Stimulated activated CD4-positive, alpha-beta T cell treated with anti-CD3 and anti-CD28 coated beads, Interleukin-15, amount 100 ng/mL, for 48 hours (primary cell): ENCODE measurements around the gene NCKAP5.
"Not testable (repeated sequence)": the region's sequence is repeated elsewhere in the genome, so short reads cannot be mapped to it uniquely, and the experiment has no call there.

Experiments
- DNase-seq, 2 donors: peaks; one replicate each; pipeline ENCODE4 v3.0.0-alpha.2; 2020; ENCODE audit warnings: low read depth in 2 of 2

The NCKAP5 gene

GRCh38 chr2:133209325-133209724 is 358.9 kb downstream of the NCKAP5 start:
- no peak for DNase-seq

- DNase-seq = not testable (repeated sequence)
Observed at GRCh38 chr2:133206666-133207065, 361.6 kb downstream of the NCKAP5 start.

DNA sequence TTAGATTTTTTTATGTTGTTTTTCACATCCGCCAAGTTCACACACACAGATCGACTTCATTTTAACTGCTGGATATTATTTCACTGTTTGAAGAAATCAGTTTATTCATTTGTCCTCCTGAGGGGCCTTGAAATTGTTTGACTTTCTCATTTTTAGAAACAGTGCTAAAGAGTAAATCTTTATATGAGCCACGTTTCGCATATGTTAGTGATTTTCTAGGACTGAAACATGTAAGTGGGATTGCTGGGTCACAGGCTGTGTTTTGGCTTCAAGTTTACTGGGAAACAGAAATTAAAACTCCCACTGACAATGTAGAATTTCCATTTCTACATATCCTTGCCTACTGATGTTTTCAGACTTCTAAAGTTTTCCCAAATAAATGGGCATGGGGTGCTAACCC is 363.8 kb downstream of the NCKAP5 start:
- DNase-seq = no peak

GRCh38 chr2:133200684-133201421 is 367.4 kb downstream of the NCKAP5 start:
- no peak for DNase-seq

DNA sequence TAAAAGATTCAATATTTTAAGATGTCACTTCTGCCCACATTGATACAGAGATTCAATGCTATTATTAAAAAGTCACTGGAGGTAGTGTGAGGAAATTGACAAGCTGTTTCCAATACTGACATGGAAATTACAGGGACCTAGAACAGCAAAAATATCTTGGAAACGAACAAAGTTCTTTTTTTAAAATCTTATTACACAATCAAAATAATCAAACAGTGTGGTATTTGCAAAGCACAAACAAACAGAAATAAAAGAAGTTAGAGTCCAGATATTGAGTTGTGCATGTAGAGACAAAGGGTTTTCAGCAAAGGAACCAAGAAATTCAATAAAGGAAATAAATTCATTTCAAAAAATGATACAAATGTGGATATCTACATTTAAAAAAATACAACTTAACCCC is 369.6 kb downstream of the NCKAP5 start:
- no peak for DNase-seq

DNA sequence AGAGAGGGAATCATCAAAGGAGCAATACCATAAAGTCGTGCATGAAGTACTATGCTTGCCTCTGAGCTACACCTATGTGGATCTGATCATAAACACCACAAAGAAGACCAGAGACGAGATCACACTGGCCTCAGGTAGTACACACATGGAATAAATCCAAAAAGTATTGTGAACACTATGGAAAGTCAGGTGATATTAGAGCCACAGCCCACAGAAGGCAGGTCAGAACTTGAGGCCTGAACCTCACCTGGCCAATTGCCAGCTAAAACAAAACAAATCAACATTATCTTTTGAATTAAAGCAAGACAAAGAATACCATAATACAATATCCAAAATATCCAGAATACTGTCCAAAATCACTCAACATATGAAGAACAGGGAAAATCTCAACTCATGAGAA is 371.1 kb downstream of the NCKAP5 start:
- DNase-seq = no peak

DNA sequence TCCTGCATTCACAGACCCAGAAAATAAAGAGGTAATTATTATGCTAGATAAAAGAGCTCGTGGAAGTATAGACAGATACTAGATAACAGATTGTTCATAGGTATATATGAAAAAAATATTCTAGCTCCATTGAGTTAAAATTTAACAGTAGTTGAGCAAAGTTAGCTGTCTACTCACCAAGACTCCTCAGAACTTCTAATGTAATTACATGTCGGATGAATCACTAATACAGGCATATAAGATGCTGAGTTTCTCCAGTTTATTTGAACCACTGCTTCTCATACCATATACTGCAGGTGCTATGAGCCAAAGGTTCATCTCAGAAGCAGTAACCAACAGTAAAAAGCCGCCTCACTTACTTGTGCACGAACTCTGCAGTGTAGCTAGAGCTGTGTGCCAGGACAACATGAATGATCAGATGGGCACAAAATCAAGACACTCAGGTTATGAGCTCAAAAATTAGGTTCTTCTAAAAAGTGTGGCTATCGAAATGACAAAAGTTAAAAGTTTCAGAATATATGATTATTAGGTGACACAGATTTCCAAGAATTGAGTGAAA is 373.4 kb downstream of the NCKAP5 start:
- no peak for DNase-seq

GRCh38 chr2:133194362-133194655 is 374.0 kb downstream of the NCKAP5 start:
- no peak for DNase-seq

- DNase-seq = no peak
Observed at GRCh38 chr2:133193544-133194361, 374.5 kb downstream of the NCKAP5 start.

DNA sequence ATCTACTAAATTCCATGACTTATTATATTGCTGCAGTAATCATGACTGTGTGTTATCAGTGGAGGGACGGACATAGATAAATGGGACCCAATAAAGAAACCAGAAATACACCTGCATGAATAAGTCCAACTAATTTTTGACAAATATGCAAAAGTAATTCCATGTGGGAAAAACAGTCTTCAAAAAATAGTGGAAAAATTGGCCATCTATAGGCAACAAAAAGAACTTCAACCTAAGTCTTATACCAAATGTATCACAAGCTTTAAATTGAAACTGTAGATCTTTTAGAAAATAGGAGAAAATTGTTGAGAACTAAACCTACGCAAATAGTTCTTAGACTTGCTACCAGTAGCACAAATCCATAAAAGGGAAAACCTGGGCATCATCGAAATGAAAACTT is 376.2 kb downstream of the NCKAP5 start:
- DNase-seq = no peak

- no peak for DNase-seq
Observed at GRCh38 chr2:133177196-133177595, 391.1 kb downstream of the NCKAP5 start.

DNA sequence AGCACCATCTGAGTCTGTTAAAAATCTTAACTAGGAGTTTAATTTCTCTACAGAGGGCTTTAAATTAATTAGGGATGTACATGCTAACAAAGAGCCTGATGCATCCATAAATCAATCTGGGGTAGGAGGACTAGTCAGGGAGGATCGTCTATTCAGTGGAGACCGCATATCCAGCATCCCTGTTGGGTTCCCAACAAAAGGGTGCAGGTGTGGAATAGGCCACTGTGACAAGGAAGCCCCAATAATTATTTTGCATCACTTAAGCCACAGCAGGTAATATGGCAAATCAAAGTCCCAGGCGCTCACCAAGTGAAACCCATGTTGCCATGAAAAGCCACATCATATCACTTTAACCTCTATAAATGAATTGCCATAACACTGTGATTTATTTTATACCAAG is 392.3 kb downstream of the NCKAP5 start:
- DNase-seq = no peak

DNA sequence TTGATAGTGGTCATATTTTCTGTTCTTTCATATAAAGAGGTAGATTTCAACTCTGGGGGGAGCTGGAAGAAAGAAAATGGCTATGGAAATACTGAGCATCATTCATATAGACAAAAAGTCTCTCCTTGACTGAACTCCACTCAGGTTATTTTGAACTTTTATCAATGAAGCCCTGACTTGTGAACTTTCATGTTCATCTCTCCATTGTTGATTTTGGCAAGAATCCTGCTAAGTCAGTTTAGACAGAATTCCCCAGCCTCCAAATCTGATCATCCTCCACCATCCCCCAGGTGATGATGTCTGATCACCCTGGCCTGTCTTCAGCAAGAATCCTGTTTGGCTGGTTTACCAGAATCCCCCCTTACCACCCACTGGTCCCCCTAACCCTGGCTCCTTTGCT is 395.0 kb downstream of the NCKAP5 start:
- DNase-seq = no peak

DNA sequence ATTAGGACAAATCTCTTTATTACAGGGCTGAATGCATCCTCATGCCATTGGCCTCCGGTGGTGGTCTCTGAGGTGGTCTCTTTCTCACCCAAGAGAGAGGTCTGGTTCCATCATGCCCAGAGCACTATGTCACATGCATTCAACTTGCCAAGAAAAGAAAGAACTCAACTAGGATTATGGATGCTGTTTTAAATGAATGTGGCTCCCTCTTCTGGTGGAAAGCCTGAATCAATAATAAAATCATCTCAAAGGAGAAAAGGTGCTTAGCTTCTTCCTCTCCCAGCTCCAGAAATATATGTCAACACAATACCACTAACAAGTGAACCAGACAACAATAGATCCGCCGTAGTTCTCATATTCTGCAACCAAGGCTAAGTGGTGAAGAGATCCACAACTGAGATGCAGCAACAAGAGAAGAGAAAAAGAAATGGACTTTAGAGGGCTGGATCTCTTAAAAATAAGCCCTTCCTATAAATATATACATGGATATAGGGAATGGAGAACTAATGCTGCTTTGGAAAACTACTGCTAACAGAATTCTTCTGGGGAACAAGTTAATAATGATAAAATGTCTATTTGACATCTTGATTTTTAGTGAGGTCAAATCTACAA is 396.8 kb downstream of the NCKAP5 start:
- DNase-seq = no peak

DNA sequence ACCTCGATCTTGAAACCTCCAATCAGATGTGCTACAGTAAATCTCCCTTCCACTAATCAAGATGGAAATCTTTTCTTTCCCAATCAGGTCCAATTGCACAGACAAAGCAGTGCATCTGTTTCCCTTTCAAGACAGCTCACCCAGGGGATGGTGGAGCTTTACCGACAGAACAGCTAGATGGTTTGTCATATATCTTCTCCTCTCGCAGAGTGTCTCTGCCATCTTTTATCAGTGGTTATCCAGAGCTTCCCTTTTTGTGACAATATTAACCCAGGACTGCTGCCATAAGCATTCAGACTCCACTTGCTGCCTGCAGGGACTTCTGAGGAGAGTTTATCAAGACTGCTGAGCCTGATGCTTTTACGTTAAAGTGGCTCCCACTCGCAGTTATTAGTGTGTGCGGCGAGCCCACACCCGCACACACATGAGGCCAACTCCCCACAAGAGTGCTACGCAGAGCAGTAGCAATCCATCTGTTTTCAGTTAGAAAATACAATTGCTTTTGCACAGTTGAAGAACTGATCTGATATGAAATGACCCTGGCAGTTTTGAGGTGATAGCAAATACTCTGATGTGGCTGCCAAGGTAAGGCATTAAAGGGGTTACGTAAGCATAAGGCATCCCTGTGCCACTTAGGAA is 398.9 kb downstream of the NCKAP5 start:
- DNase-seq = no peak

- DNase-seq = no peak
Observed at GRCh38 chr2:133167990-133168389, 400.3 kb downstream of the NCKAP5 start.

DNA sequence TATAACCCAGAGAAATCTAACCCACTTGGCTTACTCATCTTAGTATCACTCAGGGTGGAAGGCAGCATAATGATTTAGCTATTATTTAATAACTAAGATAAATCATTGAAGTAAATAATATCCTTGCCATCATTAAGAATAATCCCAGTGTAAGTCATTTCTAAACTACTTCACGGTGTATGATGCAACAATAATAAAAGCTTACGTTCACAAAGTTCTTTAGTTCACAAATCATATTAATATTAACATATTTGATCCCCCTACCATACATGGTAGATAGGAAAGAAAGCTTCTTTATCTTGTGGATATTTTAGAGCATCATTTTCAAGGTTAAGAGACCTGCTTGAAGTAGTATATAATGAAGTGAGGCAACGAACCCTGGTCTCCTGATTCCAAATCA is 401.0 kb downstream of the NCKAP5 start:
- DNase-seq = no peak

DNA sequence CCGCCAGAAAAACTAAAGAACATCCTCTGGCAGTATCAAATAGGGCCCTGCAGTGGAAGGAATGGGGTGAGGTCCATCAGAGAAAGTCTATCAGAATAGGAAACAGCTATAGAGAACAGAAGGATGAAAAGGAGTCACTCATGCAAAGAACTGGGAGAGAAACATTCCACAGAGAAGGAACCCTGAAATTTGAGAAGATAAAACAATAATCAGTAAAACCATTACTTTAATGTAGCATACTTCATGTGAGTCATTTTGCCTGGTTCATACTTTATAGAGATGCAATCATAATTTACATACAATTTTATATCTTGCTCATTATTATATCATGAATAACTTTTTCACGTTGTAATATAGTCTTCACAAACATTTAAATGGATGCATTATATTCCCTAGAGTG is 402.2 kb downstream of the NCKAP5 start:
- no peak for DNase-seq

- no peak for DNase-seq
Observed at GRCh38 chr2:133163111-133163510, 405.2 kb downstream of the NCKAP5 start.

- DNase-seq = no peak
Observed at GRCh38 chr2:133158442-133158841, 409.8 kb downstream of the NCKAP5 start.

GRCh38 chr2:133158024-133158423 is 410.2 kb downstream of the NCKAP5 start:
- no peak for DNase-seq

- no peak for DNase-seq
Observed at GRCh38 chr2:133157141-133157540, 411.1 kb downstream of the NCKAP5 start.
